HG03354 (cell line): ENCODE data around the gene INAFM2.

ENCODE experiments used
- ATAC-seq: cut with Tn5 transposase; IDR thresholded peaks from one replicate; pipeline ENCODE4 v1.9.1; 2021; ENCODE audit warnings: mild to moderate bottlenecking; ENCODE audit not compliant: unreplicated experiment, poor library complexity, severe bottlenecking

INAFM2 gene

DNA sequence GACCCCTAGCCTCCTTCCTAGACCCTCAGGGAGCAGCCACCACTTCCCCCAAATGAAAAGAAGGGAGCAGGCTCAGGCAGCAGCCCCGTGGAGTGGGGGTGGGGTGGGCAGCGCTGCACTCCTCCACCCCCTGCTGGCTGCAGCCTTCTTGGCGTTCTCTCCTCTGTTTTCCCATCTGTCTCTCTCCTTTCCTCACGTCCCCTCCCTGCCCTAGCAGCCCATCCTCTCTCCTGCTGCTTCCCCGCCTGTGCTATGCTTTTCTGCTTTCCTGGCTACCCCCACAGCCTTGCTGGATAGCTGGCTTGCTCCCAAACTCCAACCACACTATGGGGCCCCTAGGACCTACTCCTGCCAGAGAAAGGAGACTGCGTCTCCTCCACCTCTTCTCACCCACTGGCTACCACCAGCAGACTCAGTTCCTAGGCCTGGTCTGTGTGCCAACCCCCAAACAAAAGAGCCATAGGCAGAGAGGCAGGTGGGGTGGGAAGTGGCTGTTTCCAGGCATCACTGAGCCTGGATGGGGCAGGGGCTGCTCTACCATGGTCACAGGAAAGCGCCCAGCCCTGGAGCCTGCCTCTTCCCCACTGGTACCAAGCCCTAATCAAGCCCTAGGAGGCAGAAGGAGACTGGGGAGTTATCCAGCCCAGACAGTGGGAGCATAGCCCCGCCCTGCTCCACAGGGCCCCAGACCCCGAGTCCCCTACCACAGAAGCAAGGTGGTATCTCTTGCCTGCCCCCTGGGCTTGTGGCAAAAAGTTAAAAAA, 31.1 kb downstream of the INAFM2 start:
- no peak for ATAC-seq

DNA sequence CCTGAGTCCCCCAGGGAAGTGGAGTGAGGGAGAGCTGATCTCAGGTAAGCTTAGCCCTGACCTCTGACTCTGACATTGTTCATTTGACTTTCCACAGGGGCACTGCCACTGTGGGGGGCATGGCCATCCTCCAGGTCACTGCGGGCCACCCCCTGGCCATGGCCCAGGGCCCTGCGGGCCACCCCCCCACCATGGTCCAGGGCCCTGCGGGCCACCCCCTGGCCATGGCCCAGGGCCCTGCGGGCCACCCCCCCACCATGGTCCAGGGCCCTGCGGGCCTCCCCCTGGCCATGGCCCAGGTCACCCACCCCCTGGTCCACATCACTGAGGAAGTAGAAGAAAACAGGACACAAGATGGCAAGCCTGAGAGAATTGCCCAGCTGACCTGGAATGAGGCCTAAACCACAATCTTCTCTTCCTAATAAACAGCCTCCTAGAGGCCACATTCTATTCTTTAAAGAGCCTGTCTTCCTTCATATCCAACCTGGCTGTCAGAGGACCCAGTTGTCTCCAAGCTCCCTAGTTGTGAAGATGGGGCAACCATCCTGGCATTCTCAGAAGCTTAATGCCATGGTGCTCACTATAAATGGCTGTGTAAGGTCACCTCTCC, 32.6 kb downstream of the INAFM2 start:
- no peak for ATAC-seq

GRCh38 chr15:40357246-40357645, 33.8 kb downstream of the INAFM2 start:
- ATAC-seq: no peak

DNA sequence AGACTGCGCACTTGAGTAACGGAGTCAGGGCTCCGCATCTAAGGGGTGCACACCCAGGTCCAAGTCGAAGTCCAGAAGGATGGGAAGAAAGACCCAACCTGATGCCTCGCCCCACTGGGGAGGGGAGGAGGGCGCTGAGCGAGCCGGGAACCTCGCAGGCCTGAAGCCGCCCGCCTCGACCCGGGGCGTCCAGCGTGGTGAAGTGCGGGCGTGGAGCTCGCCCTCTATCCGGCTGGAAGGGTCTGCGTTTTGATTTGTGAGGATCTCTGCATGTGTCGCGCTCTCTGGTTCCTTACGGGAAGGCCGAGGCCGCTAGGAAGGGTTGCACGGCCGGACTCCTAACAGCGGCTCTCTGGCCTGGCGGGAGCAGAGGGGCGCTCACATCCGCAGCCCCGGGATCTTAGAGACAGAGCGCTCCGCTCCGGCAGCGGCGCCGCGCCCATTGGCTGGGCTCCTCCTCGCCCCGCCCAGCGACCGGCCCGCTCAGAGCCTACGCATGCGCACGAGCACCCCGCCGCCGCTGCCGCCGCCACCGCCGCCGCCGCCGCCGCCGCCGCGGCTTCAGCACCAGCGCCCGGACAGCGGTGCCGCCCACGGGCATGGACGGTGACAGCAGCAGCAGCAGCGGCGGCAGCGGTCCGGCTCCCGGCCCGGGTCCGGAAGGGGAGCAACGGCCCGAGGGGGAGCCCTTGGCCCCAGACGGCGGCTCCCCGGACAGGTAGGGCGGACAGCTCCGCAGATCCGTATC, 34.4 kb downstream of the INAFM2 start, which contains the start of gene DISP2:
TSS of gene DISP2 (plus strand) at position 497 of the 748 bp plus-strand sequence. CDS start at position 600, 103 bp downstream.
- ATAC-seq: peak; percentile 88

DNA sequence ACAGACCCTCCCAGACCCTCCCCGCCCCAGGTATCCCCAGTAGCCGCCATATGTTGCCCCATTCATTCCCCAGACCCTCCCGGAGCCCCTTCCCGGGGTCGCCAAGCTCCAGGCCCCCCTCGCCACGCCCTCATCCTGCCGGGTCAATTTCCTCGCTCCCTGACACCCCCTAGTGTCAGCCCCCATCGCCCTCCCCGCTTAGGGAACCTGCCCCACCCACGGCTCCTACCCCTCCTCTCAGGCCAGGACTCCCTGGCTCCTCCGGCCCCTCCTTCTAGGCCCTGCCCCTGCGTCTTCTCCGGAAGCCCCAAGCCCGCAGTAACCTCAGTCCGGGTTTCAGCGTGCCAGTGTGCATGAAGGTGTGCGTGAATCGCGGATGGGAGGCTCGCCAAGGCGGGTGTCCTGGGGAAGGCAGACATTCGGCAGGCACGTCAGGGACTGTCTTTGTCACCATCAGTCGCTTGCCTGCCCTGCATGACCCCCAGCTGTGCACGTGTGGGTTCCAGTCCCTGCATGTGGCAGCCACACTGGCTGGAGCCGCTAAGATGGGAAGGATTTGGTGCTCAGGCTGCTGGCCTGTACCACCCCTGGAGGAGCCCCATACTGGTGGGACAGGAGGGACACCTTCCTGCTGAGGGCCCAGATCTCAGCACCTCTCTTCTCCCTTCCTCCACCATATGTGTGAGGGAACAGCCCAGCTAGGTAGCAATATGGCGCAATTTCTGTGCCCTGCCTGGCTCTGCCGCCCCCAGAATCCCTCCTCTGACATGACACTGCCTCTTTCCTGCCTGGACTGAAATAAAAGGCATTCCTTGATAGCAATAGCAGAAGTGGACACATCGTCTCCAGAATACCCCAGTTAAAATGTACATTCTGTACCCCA, 35.2 kb downstream of the INAFM2 start:
- ATAC-seq: peak; percentile 16

DNA sequence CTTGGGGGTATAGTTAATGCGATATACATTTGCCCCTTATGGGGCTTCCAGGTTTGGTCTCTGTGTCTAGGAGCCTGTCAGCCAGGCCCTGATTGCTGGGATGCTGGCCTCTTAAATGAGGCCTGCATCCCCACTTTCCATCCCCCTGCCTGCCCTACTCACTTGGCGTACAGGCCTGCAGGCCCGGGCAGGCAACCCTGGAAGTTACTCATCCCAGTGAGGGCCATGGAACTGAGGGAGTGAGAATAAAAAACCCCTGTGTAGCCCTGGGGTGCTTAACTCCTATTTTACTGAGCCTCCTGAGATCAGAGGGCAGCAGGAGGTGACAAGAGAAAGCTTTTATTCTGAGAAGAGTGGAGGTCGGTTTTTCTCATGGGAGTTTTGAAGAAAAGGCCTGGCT, 36.5 kb downstream of the INAFM2 start:
- ATAC-seq: no peak

DNA sequence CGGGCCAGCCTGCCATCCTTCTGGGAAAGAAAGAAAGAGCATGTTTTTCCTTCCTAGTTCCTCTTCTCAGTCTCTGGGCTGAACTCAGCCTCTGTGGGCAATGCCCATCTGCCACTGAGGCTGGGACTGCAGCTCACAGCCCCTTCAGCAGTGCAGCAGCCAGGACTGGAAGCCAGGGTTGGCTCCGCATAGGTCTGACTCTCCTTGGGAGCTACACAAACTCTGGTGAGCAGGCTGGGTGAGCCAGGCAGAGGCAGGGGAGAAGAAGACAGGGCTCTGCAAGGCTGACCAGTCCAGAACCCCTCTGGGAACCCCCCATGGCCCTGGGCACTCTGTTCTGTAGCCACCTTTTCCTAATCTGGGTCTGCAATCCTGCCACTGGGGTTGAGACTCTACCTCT, 38.1 kb downstream of the INAFM2 start:
- ATAC-seq: no peak

- no peak for ATAC-seq
Observed at GRCh38 chr15:40363611-40364010, 40.1 kb downstream of the INAFM2 start.

GRCh38 chr15:40364251-40364650, 40.8 kb downstream of the INAFM2 start:
- ATAC-seq: no peak

- ATAC-seq: no peak
Observed at GRCh38 chr15:40365016-40365415, 41.5 kb downstream of the INAFM2 start.

DNA sequence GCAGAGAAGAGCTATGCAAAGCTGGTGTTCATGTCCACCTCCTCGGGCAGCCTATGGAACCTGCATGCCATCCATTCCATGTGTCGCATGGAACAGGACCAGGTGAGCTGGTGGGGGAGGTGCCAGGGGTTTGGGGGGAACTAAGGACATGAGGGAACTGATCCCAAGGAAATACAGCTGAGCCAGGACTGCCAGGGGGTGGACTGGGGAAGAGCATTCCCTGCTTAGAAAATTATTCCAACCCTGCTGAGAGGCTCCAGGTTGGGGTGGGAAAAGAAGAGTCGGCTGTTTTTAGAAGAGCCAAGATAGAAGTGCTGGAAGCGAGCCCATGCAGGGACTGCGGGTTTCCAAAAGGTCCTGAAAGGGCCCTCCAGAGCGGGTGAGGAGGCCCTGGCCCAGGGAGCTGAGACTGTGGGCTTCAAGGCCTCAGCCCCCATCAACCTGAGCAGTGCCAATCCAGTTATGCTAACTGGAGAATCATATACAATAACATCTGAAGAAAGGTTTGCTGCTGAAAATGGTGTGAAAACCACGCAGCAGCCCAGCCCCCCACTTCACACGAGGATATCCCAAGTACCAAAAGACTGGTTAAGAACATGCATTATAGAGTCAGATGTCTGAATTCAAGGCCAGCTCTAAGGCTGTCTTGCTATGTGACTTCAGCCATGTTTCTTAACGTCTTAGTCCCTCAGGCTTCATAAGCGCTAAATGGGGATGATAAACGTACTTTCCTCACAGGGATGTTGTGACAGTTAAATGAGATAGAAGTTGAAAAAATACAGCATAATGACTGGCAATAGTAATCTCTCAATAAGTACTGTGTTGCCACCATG, 42.3 kb downstream of the INAFM2 start:
- no peak for ATAC-seq

- ATAC-seq: no peak
Observed at GRCh38 chr15:40366457-40367370, 43.2 kb downstream of the INAFM2 start.

DNA sequence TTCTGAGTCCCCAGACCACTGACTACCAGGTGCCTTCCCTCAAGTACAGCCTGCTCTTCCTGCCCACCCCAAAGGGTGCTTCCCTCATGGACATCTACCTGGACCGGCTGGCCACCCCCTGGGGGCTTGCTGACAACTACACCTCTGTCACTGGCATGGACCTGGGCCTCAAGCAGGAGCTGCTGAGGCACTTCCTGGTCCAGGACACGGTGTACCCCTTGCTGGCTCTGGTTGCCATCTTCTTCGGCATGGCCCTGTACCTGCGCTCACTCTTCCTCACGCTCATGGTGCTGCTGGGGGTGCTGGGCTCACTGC, 43.8 kb downstream of the INAFM2 start:
- ATAC-seq: no peak

GRCh38 chr15:40367686-40368611, 44.5 kb downstream of the INAFM2 start:
- ATAC-seq: peak; percentile 92

DNA sequence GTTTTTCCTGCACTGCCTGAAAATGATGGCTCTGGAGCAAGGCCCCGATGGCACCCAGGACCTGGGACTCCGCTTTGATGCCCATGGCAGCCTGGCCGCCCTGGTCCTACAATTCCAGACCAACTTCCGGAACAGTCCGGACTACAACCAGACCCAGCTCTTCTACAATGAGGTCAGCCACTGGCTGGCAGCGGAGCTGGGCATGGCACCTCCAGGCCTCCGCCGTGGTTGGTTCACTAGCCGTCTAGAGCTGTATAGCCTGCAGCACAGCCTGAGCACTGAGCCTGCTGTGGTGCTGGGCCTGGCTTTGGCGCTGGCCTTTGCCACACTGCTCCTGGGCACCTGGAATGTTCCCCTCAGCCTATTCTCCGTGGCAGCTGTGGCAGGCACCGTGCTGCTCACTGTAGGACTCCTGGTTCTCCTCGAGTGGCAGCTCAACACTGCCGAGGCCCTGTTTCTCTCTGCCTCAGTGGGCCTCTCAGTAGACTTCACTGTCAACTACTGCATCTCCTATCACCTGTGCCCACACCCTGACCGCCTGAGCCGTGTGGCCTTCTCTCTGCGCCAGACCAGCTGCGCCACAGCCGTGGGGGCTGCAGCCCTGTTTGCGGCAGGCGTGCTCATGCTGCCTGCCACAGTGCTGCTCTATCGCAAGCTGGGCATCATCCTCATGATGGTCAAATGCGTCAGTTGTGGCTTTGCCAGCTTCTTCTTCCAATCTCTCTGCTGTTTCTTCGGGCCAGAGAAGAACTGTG, 45.4 kb downstream of the INAFM2 start:
- ATAC-seq: no peak

GRCh38 chr15:40369474-40369869, 46.0 kb downstream of the INAFM2 start:
- ATAC-seq: no peak
